H1 (cell line): ENCODE measurements around the gene RAET1E. TPM values are rescaled to one million over a fixed set of nuclear protein-coding genes. Genes with fewer than 3 reads are reported as not detected.

Experiments used
- KDM5A ChIP-seq: fragments of 200-600 bp; IDR thresholded peaks from 2 replicates; pipeline ENCODE4 v1.7.1; 2012; ENCODE audit warnings: mild to moderate bottlenecking, low read length, inconsistent platforms, mixed read lengths
- RBBP5 ChIP-seq: IDR thresholded peaks from 2 replicates; pipeline ENCODE4 v1.7.1; 2012; ENCODE audit warnings: low read depth, mild to moderate bottlenecking, inconsistent platforms, low read length, moderate library complexity, borderline replicate concordance
- TEAD4 ChIP-seq: IDR thresholded peaks from 2 replicates; pipeline ENCODE4 v1.6.1; 2012; ENCODE audit warnings: low read depth, low read length, inconsistent platforms, mixed read lengths
- polyA plus RNA-seq, 7 experiments: library from polyadenylated mRNA; depleted of rRNA in 3 of 7; stranded (reverse) in 5 of 7; unstranded in 2 of 7; fragments of >200 nt in 5 of 7; fragments of 200-250 nt in 2 of 7; gene quantifications; 1 replicate in 5 of 7; 2 replicates in 1 of 7; 4 replicates in 1 of 7; pipeline versions ENCODE4 v1.2.1 to v1.2.3, GENCODE V29; 2011 to 2013; ENCODE audit warnings: missing spikeins in 2 of 7, mixed read lengths in 2 of 7
- total RNA-seq: library from RNA; stranded (reverse); fragmentation: NEBNext Ultra II Directional; extraction: Animal tissue kit (Norgen Biotek cat#: 25700); gene quantifications from 2 replicates; pipeline ENCODE4 v1.2.1, GENCODE V29; 2021

RAET1E gene
- total and polyA plus RNA-seq, 2 of the 8 experiments (the other 6 are each of a cell fraction or from before 2014, with no cell fraction given): not detected

GRCh38 chr6:149915970-149916865, 18.3 kb upstream of the RAET1E start (continued):
- TF ChIP-seq RBBP5 (no peak), TEAD4 (no peak), KDM5A (no peak)
